Pancreas (tissue), 10 donors: ENCODE results near the gene POLD2. TPM values are rescaled to one million over a fixed set of nuclear protein-coding genes. Genes with fewer than 3 reads are reported as not detected.

Source experiments
- ATAC-seq, 4 donors: fragments of 200-7000 bp; cut with Tn5 transposase; one replicate each; pipeline versions ENCODE4 v1.8.0 to v1.9.1; 2020; ENCODE audit warnings: mild to moderate bottlenecking in 4 of 4, moderate library complexity in 4 of 4
- DNase-seq, 6 donors: peaks; one replicate each; pipeline ENCODE4 v3.0.0-alpha.2; 2020
- FAIRE-seq: peaks from 2 replicates; lab custom pipeline; 2012; peaks lifted over from hg19 to GRCh38; lab: Jason Lieb, UNC
- H3K27ac ChIP-seq, 4 donors: fragments of 200-600 bp; sonication (generic); 1 replicate in 3 of 4; 2 replicates in 1 of 4; pipeline versions ENCODE4 v1.5.0 to v1.8.0; 2020
- H3K27me3 ChIP-seq, 4 donors: fragments of 200-600 bp; one replicate each; pipeline ENCODE4 v1.8.0; 2021
- H3K36me3 ChIP-seq, 3 donors: fragments of 200-600 bp; sonication (generic) in 1 of 3; one replicate each; pipeline versions ENCODE4 v1.5.0 to v1.8.0; 2020 to 2021
- H3K4me1 ChIP-seq, 3 donors: fragments of 200-600 bp; one replicate each; pipeline ENCODE4 v1.8.0; 2021
- H3K4me3 ChIP-seq, 4 donors: fragments of 200-600 bp; sonication (generic) in 2 of 4; one replicate each; pipeline versions ENCODE4 v1.5.0 to v1.8.0; 2020 to 2021
- H3K9me3 ChIP-seq, 4 donors: fragments of 200-600 bp; one replicate each; pipeline ENCODE4 v1.8.0; 2021
- CTCF ChIP-seq, 4 donors: fragments of 200-600 bp; sonication (generic) in 3 of 4; IDR thresholded peaks; one replicate each; pipeline versions ENCODE4 v1.5.0 to v1.8.0; 2021; ENCODE audit warnings: antibody characterized with exemption in 4 of 4
- WGBS, 2 donors: extraction: QIAGEN DNeasy Blood & Tissue Kit; methylation state at CpG; one replicate each; pipeline ENCODE4 v1.1.7; 2013; 5-methylcytosine and 5-hydroxymethylcytosine counted together
- intact Hi-C, 3 donors: fragments of 100-400 bp; cut with DNase I; formaldehyde crosslinking; loops; one replicate each; pipeline versions ENCODE4 v1.11.1 to v1.14.2; 2022
- polyA plus RNA-seq, 2 donors: library from polyadenylated mRNA; stranded (reverse); fragments of 200-250 nt; gene quantifications; one replicate each; pipeline ENCODE4 v1.2.3, GENCODE V29; 2013
- total RNA-seq, 6 donors: library from RNA; stranded (reverse); fragmentation: NEBNext Ultra II Directional in 4 of 6; extraction: Animal tissue kit (Norgen Biotek cat#: 25700) in 4 of 6; gene quantifications; one replicate each; pipeline versions ENCODE4 v1.2.1 to v1.2.4, GENCODE V29; 2021 to 2023
- donor health status: healthy with polysubstance abuse.
- donor health status: DM: no; HTN: no; CAD: no; lungs with moderate emphysema.
- donor health status: DM: no; HTN: no; CAD: no.
- donor health status: control.
- donor health status: control.
- donor health status: Bipolar disorder and iron deficiency.
- donor health status: DM: yes; HTN: yes; CAD: no.
- donor health status: DM: no; HTN: no; CAD: no.
- donor health status: DM: no; HTN: no; CAD: no.
- donor health status: DM: yes; HTN: yes; CAD: no.

POLD2 gene
- total and polyA plus RNA-seq, 8 donors = 40.6 to 86.4 (median 54.7) TPM

- no peak for TF ChIP-seq CTCF (IDR thresholded peaks at IDR 0.05)
- WGBS, 2 donors = 46 to 57% methylated on average over 1 of the region's 1 CpG
- FAIRE-seq (no peak), ATAC-seq (no peak), DNase-seq (no peak)
- no peaks in the 10 kb centered on the region for H3K27me3 ChIP-seq
- intact Hi-C loops = no loop called here
- no peaks in the 10 kb centered on the region for H3K36me3 ChIP-seq
- H3K27ac ChIP-seq = no peak overlapping the region
- no peaks in the 10 kb centered on the region for H3K4me1 ChIP-seq
- no peak overlapping the region for H3K4me3 ChIP-seq
- H3K9me3 ChIP-seq = no peaks in the 10 kb centered on the region
Observed at GRCh38 chr7:44163591-44163990, 40.2 kb upstream of the POLD2 start.

- Histone ChIP-seq H3K27ac (no peak overlapping the region), H3K4me3 (no peak overlapping the region), H3K4me1 (no peaks in the 10 kb centered on the region), H3K9me3 (no peaks in the 10 kb centered on the region), H3K27me3 (no peaks in the 10 kb centered on the region), H3K36me3 (no peaks in the 10 kb centered on the region)
- TF ChIP-seq CTCF (IDR thresholded peaks at IDR 0.05) = no peak
- intact Hi-C loops = no loop called here
- FAIRE-seq = no peak
- ATAC-seq = no peak
- DNase-seq = no peak
- 62% methylated on average over 1 of the region's 1 CpG for WGBS, 2 donors
Observed at GRCh38 chr7:44162785-44163395, 39.5 kb upstream of the POLD2 start.

DNA sequence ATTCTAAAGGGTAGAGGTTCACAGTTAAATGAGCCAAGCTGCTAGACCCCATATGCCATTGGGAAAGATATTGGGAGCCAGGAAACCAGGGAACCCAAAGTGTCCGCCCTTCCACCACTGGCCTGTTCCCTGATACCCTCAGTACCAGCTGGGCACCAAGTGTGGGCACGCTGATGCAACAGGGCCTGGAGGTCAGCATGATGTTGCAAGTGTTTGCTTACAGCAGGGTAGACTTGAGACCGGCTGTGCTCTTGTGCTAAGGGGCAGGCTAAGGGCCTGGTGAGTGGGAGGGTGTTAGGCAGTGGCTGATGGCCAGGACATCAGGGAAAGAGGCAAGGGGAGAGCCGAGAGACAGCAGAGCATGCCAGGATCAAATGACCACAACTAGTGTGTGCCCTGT, 38.8 kb upstream of the POLD2 start:
- no peaks in the 10 kb centered on the region for H3K27me3 ChIP-seq
- WGBS, 2 donors = 83% methylated on average over 4 of the region's 4 CpGs
- TF ChIP-seq CTCF (IDR thresholded peaks at IDR 0.05) = no peak
- no peaks in the 10 kb centered on the region for H3K4me1 ChIP-seq
- peak in 1 of 4 donors; percentile 35 for ATAC-seq
- peak in 1 of 6 donors; percentile 2 for DNase-seq
- no peaks in the 10 kb centered on the region for H3K9me3 ChIP-seq
- intact Hi-C loops = no loop called here
- H3K4me3 ChIP-seq = no peak overlapping the region
- no peak overlapping the region for H3K27ac ChIP-seq
- no peak for FAIRE-seq
- no peaks in the 10 kb centered on the region for H3K36me3 ChIP-seq

- no peak for ATAC-seq
- 94 to 98% methylated on average over 2 of the region's 2 CpGs for WGBS, 2 donors
Observed at GRCh38 chr7:44161371-44161770, 38.0 kb upstream of the POLD2 start.

More at GRCh38 chr7:44161371-44161770, 38.0 kb upstream of the POLD2 start:
- intact Hi-C loops = no loop called here
- H3K36me3 ChIP-seq = no peaks in the 10 kb centered on the region
- FAIRE-seq = no peak
- DNase-seq = no peak
- no peak for TF ChIP-seq CTCF (IDR thresholded peaks at IDR 0.05)
- no peaks in the 10 kb centered on the region for H3K9me3 ChIP-seq
- H3K27ac ChIP-seq = no peak overlapping the region
- H3K27me3 ChIP-seq = no peaks in the 10 kb centered on the region
- H3K4me3 ChIP-seq = no peak overlapping the region
- no peaks in the 10 kb centered on the region for H3K4me1 ChIP-seq
